Breast epithelium (tissue), 3 donors: ENCODE results near the gene RXFP4.

Experiments used
- POLR2AphosphoS5 ChIP-seq, 3 donors: sonication (generic); formaldehyde crosslinking; IDR thresholded peaks; one replicate each; pipeline ENCODE4 v1.6.1; 2017; ENCODE audit warnings: antibody characterized with exemption in 3 of 3
- TF ChIP-seq, protein P1 (sequence below), 3 donors: fragments of 450-650 bp; IDR thresholded peaks; one replicate each; pipeline ENCODE4 v1.5.1; 2016 to 2017; ENCODE audit warnings: antibody characterized with exemption in 3 of 3, mild to moderate bottlenecking in 3 of 3, moderate library complexity in 3 of 3

DNA sequence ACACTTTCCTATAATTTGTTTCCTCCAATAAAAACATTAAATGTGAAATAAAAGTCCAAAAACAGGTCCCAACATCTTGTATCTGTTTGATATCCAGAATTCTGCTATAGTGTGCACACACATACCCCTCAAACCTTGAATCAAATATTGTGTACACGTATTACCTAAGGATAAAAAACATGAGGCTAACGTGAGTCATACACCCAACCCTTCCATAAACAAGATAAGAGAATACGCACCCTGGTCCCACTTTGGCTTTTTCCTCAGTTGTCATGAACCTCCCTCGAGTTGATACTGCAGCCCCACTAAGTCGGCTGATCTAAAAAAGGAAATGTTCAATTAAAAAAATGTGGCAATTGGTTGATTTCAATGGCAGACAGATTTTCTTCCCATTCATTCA is 12.4 kb upstream of the RXFP4 start:
- TF ChIP-seq, protein P1, sequence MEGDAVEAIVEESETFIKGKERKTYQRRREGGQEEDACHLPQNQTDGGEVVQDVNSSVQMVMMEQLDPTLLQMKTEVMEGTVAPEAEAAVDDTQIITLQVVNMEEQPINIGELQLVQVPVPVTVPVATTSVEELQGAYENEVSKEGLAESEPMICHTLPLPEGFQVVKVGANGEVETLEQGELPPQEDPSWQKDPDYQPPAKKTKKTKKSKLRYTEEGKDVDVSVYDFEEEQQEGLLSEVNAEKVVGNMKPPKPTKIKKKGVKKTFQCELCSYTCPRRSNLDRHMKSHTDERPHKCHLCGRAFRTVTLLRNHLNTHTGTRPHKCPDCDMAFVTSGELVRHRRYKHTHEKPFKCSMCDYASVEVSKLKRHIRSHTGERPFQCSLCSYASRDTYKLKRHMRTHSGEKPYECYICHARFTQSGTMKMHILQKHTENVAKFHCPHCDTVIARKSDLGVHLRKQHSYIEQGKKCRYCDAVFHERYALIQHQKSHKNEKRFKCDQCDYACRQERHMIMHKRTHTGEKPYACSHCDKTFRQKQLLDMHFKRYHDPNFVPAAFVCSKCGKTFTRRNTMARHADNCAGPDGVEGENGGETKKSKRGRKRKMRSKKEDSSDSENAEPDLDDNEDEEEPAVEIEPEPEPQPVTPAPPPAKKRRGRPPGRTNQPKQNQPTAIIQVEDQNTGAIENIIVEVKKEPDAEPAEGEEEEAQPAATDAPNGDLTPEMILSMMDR (IDR thresholded peaks at IDR 0.05): no peak
- TF ChIP-seq POLR2AphosphoS5 (IDR thresholded peaks at IDR 0.05): no peak
